HG03575 (cell line): ENCODE data around the gene ZNF773.
"Not testable (repeated sequence)": the region's sequence is repeated elsewhere in the genome, so short reads cannot be mapped to it uniquely, and the experiment has no call there.

ENCODE experiments used
- ATAC-seq: cut with Tn5 transposase; IDR thresholded peaks from one replicate; pipeline ENCODE4 v1.9.1; 2021; ENCODE audit not compliant: unreplicated experiment, insufficient number of reproducible peaks, low FRiP score; ENCODE audit errors: extremely low read depth

The ZNF773 gene

DNA sequence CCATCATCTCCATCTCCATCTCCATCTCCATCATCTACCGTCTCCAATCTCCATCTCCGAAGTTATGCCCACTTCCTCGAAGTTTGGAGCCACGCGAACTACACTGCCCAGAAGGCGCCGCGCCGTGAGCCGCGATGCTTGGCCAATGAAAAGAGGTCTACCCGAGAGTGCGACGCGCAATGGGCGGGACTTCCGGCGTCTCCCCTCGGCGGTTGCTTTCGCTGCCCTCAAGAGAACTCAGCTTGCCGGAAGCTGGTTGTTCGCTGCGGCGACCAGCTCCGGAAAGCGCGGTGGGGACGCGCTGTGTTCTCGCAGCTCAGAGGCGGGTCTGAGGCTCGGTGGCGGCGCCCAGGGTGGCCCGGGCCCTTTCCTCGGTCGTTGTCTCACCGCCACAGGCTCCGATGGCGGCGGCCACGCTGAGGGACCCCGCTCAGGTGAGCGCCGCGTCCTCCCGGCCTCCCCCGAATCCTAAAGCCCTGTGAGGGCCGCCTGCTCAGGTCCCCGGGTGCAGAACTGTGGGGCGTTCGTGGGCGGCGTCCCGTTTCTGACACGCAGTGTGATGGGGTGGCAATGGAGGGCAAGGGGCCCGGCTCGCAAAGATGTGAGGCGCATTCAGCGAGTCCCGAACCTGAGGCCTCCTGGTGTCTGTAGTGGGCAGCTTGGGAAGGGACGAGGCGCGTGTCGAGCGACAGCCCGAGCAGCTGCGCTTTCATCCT, at the start of gene ZNF773:
Gene ZNF773, plus strand, starts transcription at position 259 of the 716 bp plus-strand sequence. Its CDS starts 143 bp downstream, at position 402.
- not testable (repeated sequence) for ATAC-seq

DNA sequence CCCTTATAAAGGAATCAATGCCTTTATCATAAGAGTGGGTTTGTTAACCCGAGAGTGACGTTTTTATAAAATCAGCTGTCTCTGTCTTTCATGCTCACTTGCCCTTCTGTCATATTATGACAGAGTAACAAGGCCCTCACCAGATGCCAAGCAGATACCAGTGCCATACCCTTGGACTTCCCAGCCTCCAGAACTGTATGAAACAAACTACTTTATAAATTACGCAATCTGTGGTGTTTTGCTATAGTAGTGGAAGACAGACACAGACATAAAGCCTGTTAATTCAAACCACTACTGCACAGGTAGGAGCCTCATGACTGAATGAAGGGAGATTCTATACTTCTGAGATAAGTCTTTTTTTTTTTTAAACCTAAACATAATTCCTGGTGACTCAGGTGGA, 47.4 kb upstream of the ZNF773 start:
- ATAC-seq: no peak

DNA sequence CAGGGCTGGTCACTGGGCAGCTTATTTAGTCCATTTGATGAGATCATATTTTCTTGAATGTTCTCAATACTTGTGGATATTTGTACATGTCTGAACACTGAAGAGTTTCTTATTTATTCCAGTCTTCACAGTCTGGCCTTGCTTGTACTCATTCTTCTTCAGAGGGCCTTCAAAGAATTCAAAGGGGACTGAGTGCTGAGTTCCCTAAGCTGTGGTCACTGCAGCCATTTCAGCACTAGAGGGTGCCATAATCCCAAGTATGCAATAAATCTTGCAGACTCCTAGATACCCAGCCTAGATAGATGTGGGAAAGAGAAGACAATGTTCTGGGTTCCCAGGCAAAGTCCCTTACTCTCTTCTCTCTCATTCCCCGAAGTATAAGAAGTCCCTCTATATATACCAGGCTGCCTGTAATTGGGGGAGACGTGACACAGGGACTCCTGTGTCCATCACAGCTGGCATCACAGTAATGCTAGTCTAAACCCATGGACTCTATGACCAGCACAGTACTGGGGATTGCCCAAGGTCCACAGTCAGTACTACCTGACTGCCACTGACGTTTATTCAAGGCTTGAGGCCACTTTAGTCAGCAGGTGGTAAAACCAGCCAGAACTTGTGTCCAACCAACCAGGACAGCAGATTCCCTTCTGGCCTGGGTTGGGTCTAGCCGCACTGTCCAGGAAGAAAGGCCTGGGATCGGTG, 33.9 kb upstream of the ZNF773 start:
- ATAC-seq: no peak

DNA sequence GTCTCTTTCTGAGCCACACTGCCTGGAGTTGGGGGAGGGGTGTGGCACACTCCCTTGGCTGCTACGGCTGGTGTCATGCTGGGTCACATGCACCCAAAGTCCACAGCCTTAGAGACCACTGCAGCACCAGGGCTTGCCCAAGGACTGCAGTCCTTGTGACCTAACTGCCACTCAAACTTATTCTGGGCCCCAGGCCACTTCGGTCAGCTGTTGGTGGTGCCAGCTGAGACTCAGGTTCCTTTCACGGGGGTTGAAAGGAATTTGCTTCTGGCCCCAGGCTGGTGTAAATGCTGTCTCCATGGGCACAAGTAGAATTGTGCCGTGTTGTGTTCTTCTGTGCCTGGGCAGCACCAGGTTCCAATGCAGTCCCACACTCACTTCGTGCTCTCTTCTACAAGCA, 33.2 kb upstream of the ZNF773 start:
- ATAC-seq: no peak

DNA sequence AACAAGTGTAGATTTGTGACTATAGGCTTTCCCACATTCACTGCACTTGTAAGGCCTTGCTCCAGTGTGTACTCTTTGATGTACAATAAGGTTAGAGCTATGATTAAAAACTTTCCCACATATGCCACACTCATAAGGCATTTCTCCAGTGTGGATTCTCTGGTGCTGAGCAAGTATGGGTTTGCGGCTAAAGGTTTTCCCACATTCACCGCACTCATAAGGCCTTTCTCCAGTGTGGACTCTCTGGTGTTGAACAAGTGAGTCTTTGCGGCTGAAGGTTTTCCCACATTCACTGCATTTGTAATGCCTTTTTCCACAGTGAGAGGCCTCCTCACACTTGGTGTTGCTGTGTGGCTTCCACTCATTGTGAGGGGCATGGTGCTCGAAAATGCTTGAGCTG, 26.1 kb upstream of the ZNF773 start:
- no peak for ATAC-seq

DNA sequence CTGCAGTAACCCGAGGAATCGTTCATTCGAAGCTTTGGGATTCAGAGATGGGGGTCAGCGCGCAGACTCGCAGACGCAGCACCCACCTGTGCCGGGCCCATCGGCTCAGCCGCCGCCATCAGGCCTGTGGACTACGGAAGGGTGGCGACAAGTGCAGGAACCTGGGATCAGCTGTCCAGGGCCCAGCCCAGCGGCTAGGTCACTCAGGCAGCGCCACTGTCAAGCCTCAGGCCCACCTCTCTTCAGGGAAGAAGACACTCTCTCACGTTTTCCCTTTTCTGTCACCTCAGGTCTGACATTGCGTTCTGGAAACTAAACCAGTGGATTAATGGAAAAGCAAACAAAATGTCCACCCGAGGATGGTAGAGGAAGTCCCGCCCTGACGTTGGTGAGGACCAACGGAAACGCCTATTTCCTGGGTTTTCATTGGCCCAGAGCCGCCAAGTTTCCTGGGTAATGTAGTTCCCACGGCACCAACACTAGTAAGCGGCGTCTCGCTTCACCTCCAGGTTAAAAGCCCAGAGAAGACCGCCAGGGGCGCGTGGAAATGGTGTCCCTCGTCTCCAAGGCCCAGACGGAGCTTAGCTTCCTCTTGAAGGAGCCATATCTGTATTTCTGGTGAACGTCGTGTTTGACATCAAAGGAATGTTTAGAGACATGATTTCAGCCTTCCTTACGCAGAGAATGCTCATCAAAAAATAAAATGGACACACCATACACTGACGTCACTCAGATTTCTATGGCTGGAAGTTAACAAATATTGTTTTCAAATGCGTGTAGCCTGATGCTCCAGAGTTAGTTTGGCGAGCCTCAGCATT, 22.3 kb upstream of the ZNF773 start, which contains the start of gene ZNF772:
Gene ZNF772, minus strand, starts transcription at position 376 of the 818 bp plus-strand sequence. Its CDS starts 257 bp downstream, at position 119.
- no peak for ATAC-seq

DNA sequence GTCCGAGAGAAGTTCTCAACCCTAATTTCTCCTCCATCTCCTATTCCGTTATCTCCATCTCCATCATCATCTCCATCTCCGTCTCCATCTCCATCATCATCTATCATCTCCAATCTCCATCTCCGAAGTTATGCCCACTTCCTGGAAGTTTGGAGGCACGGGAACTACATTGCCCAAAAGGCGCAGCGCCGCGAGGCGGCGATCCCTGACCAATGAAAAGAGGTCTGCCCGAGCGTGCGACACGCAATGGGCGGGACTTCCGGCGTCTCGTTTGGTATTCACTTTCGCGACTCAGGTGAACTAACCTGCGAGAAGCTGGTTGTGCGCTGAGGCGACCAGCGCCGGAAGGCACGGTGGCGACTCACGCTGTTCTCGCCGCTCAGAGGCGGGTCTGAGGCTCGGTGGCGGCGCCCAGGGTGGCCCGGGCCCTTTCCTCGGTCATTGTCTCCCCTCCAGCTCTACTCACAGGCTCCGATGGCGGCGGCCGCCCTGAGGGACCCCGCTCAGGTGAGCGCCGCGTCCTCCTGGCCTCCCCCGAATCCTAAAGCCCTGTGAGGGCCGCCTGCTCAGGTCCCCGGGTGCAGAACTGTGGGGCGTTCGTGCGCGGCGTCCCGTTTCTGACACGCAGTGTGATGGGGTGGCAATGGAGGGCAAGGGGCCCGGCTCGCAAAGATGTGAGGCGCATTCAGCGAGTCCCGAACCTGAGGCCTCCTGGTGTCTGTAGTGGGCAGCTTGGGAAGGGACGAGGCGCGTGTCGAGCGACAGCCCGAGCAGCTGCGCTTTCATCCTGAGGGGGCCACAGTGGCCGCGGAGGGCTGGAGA, 12.1 kb upstream of the ZNF773 start, which contains the start of gene ZNF419:
Gene ZNF419, plus strand, starts transcription at position 274 of the 822 bp plus-strand sequence. Its CDS starts 201 bp downstream, at position 475.
- not testable (repeated sequence) for ATAC-seq

DNA sequence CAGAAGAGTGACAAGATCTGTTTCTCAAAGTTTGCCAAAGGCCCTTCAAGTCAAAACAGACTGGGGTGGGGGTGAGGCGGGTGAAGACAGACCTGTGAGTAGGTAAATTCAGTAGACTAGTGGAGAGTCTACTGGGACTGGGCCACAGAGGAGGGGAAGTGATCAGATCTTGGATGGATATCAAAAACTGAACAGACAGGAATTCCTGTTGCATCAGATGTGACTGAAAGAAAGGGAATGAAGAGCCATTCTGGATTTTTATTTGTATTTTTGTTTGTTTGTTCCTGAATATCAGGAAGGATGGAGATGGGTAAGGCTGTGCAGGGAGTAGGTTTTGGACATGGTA, 11.5 kb upstream of the ZNF773 start:
- not testable (repeated sequence) for ATAC-seq

DNA sequence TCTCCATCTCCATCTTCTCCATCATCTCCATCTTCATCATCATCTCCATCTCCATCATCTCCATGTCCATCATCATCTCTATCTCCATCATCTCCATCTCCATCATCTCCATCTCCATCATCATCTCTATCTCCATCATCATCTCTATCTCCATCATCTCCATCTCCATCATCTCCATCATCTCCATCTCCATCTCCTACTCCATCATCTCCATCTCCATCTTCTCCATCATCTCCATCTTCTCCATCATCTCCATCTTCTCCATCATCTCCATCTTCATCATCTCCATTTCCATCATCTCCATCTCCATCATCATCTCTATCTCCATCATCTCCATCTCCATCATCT, 432 bp upstream of the ZNF773 start:
- not testable (repeated sequence) for ATAC-seq

DNA sequence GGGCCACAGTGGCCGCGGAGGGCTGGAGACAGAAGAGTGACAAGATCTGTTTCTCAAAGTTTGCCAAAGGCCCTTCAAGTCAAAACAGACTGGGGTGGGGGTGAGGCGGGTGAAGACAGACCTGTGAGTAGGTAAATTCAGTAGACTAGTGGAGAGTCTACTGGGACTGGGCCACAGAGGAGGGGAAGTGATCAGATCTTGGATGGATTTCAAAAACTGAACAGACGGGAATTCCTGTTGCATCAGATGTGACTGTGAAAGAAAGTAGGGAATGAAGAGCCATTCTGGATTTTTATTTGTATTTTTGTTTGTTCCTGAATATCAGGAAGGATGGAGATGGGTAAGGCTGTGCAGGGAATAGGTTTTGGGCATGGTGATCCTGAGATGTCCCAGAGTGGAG, 662 bp downstream of the ZNF773 start:
- not testable (repeated sequence) for ATAC-seq

DNA sequence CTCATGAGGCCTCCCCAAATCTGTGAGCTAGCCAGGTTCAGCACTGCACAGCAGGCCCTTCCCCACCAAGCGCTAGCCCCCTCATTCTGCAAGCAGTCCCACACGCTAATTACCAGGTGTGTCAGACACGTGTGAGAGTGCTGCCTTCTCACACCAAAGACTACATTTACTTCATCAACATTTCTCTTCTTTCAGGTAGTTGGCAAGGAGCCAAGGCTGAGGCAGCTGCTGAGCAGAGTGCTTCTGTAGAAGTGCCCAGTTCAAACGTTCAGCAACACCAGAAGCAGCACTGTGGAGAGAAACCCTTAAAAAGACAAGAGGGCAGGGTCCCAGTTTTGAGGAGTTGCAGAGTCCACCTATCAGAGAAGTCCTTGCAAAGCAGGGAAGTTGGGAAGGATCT, 6.4 kb downstream of the ZNF773 start:
- no peak for ATAC-seq

DNA sequence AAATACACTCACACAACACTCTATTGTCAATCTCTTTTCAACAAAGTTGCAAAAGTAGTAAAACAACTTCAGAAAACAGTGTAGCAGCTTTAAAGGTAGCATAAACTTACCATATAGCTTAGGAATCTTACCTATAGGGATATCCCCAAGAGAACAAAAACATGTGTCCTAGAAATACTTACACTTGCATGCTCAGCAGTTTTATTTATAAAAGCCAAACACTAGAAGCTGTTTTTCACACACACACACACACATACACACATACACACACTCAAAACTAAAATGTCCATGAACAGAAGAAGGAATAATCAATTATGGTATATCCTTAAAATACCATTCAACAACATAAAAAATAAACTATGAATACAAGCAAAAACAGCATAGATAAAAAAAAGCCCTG, 11.7 kb downstream of the ZNF773 start:
- no peak for ATAC-seq

DNA sequence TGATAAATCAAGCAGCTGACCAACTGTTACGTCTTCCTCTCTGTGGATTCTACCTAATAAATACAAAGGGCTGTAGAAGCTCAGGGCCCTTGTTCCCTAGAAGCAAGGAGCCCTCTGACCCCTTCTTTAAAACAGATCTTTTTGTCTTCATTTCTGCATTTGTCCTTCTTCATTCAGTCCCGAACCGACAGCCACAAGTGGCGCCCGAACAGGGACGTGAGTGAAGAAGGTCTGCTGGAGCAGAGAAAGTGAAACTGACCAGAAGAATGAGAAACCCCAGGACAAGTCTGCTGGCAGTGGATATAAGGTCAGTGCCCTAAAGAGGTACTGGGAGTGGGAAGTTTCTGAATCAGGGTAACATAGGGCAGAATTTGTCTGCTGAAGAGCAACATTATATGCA, 13.1 kb downstream of the ZNF773 start:
- no peak for ATAC-seq

DNA sequence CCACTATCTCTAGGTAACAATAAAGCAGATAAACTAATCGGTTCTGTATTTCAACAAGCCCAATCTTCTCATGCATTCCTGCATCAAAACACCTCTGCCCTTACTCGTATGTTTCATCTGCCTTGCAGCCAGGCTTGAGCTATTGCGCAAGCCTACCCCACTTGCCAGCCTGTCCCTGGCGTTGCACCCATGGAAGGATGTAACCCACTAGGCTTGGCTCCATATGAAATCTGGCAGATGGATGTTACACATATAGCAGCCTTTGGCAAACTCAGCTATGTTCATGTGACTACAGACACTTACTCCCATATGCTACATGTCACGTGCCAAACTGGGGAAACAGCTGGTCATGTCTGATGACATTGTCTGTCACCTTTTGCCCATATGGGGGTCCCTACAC, 15.5 kb downstream of the ZNF773 start:
- ATAC-seq: no peak

DNA sequence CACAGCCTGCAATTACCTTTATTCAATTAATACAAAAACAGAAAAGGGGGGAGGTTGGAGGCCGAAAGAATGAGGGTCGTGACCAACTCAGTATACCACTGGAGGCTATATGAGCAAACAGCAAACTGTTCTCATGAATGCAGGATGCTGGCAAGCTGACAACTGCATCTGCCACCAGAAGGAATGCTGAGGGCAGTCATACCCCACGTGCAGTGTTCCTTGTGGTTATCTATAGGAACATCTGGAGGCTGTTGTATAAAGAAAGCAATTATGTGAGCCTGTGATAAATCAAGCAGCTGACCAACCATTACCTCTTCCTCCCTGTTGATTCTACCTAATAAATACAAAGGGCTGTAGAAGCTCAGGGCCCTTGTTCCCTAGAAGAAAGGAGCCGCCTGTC, 18.3 kb downstream of the ZNF773 start:
- ATAC-seq: not testable (repeated sequence)

DNA sequence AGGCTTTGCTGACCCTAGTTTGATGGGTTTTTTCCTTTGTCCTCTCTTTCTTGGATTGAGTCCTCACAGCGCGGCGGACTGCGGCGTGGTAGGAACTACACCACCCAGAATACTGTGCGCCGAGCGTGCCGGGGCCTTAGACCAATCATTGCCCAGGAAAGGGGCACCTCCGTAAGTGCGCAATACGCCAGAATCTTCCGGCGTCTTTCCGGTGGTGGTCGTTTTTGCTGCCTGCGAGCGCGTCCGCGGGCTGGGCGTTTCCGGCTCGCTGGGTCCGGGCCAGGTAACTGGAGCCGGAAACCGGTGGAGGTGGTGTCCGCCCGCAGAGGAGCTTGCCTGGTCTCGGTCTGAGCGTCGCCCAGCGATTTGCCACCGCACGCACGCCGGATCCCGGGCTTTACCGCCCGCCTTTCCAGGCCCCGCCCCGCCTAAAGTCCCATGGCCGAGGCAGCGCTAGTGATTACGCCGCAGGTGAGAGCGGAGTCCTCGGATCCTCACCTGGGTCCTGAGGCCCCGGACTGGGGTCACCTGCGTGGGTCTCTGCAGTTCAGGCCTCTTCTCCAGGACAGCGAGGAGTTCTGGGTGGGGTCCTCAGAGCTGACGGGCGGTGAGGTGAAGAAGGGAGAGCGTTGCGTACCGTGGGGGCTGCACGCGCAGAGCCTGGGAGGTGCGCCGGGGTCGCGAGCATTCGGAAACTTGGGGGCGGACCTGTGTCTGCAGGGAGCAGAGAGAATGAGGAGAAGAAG, 27.6 kb downstream of the ZNF773 start, which contains the start of gene ZNF549:
Gene ZNF549, plus strand, starts transcription at position 221 of the 746 bp plus-strand sequence. Its CDS starts 218 bp downstream, at position 439.
- peak; percentile 50 for ATAC-seq

DNA sequence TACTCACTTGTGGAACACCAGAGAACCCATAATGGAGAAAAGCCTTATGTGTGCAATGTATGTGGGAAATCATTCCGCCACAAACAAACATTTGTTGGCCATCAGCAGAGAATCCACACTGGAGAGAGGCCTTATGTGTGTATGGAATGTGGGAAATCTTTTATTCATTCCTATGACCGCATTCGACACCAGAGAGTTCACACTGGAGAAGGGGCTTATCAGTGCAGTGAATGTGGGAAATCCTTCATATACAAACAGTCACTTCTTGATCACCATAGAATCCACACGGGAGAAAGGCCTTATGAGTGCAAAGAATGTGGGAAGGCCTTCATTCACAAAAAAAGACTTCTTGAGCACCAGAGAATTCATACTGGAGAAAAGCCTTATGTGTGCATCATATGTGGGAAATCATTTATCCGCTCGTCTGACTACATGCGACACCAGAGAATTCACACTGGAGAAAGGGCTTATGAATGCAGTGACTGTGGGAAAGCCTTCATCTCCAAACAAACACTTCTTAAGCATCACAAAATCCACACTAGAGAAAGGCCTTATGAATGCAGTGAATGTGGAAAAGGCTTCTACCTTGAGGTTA, 38.3 kb downstream of the ZNF773 start:
- ATAC-seq: no peak

DNA sequence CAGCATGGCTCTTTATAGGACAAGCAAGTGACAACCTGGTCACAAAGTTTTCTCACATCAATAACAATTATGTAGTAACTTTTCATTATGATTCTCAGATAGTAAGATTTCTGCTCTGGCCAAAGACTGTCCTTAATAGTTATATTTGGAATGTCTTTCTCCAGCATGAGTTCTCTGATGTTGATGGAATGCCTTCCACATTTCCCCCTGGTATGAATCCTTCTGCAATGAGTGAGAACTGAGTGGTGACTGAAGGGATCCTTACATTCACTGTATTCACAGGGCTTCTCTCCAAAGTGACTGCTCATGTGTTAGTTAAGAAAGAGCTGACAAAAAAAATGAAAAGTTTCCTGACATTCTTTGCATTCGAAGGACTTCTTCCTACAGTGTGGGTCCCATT, 46.8 kb downstream of the ZNF773 start:
- ATAC-seq: no peak
